HG02973 (cell line): Measurements from ENCODE around the gene PLSCR1.
A peak's percentile ranks its signal among the peaks of the same experiment; 100 is the strongest.
"Not testable (repeated sequence)": the region's sequence is repeated elsewhere in the genome, so short reads cannot be mapped to it uniquely, and the experiment has no call there.

ENCODE experiments used
- ATAC-seq: cut with Tn5 transposase; IDR thresholded peaks from one replicate; pipeline ENCODE4 v1.9.1; 2021; ENCODE audit warnings: moderate library complexity; ENCODE audit not compliant: unreplicated experiment

The PLSCR1 gene

GRCh38 chr3:146550743-146551510 lies 6.5 kb upstream of the PLSCR1 start:
- ATAC-seq = peak; percentile 93

DNA sequence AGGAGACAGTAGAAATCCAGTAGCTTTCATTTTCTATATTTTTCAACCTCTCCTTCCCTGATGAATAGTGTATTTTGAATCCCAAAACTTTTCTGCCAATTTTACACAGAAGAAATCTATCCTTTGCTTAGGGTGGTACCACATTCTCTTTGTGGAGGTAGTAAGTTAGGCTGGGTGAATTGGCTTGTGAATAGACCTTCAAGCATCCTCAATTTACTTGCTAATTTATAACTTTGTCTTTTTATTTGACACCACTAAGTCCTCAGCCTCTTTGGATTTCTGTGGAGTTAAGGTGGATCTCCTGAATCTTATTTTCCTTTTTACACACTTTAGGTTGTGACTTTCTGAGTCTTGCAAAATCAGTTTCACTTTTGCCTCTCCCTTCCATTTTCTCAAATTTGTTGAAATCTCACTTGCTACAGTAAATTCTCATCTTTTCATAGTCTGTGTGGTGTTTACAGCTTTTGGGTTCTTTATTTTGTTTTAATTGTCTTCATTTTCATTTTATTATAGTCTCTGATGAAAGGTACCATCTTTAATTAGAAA lies 5.7 kb upstream of the PLSCR1 start:
- ATAC-seq = no peak

DNA sequence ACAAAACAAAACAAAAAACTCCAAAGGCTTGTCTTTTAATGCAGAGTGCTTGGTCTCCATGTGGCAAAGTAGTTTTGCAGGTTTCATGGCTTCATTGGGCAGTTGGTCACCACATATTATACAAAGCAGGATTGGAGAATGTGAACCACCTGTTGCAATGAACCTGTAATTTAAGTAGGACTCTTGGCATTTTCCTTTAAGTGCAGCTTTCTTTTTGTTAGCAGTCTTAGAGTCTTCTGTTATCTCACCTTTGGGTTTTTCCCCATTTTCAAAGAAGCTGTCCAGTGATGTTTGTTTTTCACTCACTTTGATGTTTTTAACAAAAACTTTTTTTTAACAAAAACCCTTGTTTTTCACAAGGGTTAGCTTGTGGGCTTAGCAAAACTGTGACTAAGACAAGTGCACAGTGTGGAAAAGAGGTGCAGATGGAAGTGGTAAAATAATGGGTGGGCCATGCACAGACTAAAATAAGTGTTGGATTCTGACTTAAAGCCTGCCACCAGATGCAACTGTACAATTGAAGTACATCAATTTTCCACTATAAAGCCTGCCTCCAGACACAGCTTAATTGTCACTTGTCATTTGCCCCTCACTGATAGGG lies 2.9 kb upstream of the PLSCR1 start:
- ATAC-seq = no peak

DNA sequence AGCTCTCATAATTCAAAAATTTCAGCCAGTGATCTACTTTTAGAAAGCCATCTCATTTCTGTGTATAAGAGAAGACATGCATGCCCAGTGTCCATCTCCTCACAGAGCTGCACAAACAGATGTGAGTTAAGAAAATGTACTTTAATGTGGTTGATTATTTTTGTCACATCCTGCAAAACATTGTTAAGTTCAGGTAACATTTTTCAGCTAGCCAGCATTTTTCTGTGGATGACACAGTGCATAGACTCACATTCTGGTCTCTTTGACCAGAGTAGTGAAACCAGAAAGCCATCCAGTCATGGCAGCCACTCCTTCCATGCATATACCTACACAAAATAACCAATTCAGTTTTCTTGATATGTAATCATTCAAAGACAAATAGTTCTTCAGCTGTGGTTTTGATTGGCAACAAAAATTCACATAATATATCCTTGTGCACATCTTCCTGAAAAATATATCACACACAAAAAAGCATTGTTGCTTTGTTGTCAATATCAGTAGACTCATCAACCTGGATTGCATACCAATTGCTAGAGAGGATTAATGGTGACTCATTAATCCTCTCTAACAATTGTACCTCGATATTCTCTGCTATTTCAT lies 2.1 kb upstream of the PLSCR1 start:
- no peak for ATAC-seq

DNA sequence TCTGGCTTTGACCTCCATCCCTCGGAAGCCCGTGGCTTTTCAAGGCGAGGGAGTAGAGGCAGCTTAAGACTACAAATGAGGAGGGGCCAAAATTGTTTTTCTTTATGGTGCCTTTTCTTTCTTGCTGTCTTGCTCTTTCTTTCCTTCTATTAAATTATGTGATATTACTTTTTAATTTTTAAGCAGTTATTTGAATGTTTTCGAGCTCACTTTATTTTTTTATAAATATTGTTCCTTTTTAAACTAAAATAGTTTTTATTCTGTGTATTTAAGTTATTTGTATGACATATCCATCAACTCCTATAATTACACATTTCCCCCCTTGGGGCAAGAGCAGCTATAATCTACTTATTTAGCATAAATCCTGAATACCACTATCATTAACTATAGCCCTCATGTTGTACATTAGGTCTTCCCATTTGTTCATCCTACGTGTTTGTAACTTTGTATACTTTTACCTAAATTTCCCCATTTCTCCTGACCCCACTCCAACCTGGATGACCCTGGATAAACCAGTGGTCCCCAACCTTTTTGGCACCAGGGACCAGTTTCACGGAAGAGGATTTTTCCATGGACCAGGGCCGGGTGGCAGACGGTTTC lies 622 bp upstream of the PLSCR1 start:
- no peak for ATAC-seq

GRCh38 chr3:146543461-146544001 lies 876 bp downstream of the PLSCR1 start:
- peak; percentile 3 for ATAC-seq

- no peak for ATAC-seq
Measured at GRCh38 chr3:146542978-146543377, 1.4 kb downstream of the PLSCR1 start.

GRCh38 chr3:146542179-146542578 lies 2.2 kb downstream of the PLSCR1 start:
- ATAC-seq = no peak

GRCh38 chr3:146540978-146541377 lies 3.4 kb downstream of the PLSCR1 start:
- ATAC-seq = no peak

GRCh38 chr3:146540236-146540635 lies 4.2 kb downstream of the PLSCR1 start:
- no peak for ATAC-seq

DNA sequence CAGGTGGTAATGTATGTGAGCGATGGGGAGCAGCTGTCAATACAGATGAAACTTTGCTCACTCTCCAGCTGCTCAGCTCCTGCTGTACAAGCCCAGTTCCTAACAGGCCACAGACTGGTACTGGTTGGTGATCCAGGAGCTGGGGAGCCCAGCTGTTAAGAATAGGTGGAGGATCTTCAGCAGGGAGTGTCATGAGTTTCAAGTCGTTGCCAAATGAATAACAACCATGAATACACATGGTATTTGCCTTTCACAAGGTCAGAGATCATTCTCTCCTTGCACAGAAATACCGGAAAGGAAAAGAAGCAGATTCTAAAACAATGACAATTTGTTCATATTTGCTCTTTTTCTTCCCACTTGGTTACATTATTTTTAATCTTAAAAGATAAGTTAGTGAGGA lies 5.1 kb downstream of the PLSCR1 start:
- ATAC-seq = no peak

GRCh38 chr3:146537603-146538002 lies 6.8 kb downstream of the PLSCR1 start:
- no peak for ATAC-seq

DNA sequence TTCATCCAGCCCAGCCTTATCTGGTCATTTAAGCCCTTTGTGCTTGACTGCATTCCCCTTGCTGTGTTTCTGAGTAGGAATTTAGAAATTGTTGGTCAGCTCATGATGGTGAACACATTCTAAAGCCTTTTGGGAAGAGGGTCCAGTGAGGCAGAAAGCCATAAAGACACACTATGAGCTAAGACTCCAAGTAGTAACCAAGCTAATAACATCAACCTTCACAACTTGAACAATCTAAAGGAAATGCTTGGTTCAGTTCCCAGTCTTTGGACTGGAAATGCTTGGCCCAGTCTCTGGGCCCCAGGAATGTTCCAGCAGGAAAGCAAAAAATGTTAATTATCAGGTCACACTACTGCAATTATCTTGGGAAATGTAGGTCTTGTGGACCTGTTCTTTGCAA lies 7.7 kb downstream of the PLSCR1 start:
- ATAC-seq = no peak

GRCh38 chr3:146532406-146532805 lies 12.0 kb downstream of the PLSCR1 start:
- no peak for ATAC-seq

GRCh38 chr3:146530609-146531008 lies 13.8 kb downstream of the PLSCR1 start:
- no peak for ATAC-seq

- no peak for ATAC-seq
Measured at GRCh38 chr3:146529021-146529420, 15.4 kb downstream of the PLSCR1 start.

DNA sequence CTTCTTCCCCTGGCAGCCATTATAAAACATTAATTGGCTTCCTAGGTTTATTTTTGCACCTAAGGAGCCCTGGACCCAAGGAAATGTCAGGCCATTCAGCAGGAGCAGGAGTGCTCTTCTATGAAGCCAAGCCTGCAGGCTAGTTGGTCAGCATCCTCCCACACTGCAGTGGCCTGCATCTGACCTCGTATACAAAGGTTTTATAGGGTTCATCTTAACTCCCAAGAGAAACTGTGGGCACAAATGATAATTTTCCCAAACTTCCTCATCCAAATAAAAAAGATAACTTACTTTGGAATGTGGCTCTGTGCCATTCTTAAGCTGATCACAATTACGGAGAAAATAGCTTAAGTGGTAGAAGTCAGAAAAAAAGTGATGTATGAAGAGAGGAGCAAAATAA lies 19.4 kb downstream of the PLSCR1 start:
- no peak for ATAC-seq

DNA sequence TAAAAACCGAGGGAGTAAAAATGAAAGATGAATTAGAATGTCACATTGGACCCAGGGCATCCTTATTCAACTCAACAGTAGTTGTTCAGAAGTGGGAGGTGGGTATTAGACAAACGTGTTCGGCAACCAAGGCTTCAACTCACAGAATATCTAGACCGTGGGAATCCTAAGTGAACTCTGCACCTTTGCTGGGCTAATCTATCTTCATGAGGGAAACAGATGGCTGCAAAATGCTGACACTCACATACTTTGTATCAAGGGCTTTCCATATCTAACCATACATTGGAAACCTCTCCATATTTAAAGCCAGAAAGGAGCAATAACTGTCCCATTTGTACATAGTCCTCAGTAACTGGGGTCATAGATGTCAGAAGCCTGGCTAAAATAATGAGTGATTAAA lies 20.9 kb downstream of the PLSCR1 start:
- ATAC-seq = no peak

DNA sequence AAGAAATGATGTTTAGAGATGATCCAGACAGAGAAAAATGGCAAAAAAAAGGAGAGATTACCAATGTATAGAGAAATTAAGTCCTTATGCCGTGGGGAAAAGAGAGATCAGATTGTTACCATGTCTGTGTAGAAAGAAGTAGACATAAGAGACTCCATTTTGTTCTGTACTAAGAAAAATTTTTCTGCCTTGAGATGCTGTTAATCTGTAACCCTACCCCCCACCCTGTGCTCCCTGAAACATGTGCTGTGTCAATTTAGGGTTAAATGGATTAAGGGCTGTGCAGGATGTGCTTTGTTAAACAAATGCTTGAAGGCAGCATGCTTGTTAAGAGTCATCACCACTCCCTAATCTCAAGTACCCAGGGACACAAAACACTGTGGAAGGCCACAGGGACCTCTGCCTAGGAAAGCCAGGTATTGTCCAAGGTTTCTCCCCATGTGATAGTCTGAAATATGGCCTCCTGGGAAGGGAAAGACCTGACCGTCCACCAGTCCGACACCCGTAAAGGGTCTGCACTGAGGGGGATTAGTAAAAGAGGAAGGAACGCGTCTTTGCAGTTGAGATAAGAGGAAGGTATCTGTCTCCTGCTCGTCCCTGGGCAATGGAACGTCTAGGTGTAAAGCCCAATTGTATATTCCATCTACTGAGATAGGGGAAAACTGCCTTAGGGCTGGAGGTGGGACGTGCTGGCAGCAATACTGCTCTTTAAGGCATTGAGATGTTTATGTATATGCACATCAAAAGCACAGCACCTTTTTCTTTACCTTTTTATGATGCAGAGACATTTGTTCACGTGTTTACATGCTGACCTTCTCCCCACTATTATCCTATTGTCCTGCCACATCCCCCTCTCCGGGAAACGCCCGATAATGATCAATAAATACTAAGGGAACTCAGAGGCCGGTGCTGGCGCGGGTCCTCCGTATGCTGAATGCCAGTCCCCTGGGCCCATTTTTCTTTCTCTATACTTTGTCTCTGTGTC lies 21.9 kb downstream of the PLSCR1 start:
- ATAC-seq = not testable (repeated sequence)

DNA sequence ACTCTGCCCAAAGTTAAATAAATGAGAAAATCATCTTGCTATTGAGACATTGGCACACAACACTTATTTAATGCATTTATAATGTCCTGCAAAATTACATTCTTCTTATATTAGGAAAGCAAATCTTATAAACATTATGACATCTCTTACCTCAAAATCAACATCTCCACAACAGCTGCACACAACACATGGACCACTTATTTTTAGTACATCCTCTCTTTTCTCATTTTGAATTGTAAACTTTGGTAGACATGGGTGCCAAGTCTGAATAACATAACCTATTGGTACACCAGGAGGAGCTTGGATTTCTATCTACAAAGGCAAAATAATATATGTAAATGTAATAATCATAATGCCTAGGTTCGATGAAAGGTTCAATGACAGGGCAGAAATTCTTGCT lies 23.0 kb downstream of the PLSCR1 start:
- ATAC-seq = no peak
